22Rv1 (cell line): ENCODE measurements around the gene AGRN.

Experiments used
- CTCF ChIP-seq: fragments of 450-650 bp; IDR thresholded peaks from 2 replicates; pipeline ENCODE4 v1.5.1; 2017; ENCODE audit warnings: mild to moderate bottlenecking
- ZFX ChIP-seq: fragments of 450-650 bp; IDR thresholded peaks from 2 replicates; pipeline ENCODE4 v1.6.1; 2017; ENCODE audit warnings: antibody characterized with exemption, borderline replicate concordance

- no peak for TF ChIP-seq CTCF
- TF ChIP-seq ZFX = no peak
Observed at GRCh38 chr1:1053022-1053421, 33.1 kb downstream of the AGRN start.
